Astrocyte of the hippocampus (primary cell): ENCODE measurements around the gene MMP25.
"Not testable (repeated sequence)": the region's sequence is repeated elsewhere in the genome, so short reads cannot be mapped to it uniquely, and the experiment has no call there.

Experiments
- DNase-seq: peaks from one replicate; pipeline ENCODE4 v3.0.0; 2011; ENCODE audit warnings: low read depth, low spot score

MMP25 gene

DNA sequence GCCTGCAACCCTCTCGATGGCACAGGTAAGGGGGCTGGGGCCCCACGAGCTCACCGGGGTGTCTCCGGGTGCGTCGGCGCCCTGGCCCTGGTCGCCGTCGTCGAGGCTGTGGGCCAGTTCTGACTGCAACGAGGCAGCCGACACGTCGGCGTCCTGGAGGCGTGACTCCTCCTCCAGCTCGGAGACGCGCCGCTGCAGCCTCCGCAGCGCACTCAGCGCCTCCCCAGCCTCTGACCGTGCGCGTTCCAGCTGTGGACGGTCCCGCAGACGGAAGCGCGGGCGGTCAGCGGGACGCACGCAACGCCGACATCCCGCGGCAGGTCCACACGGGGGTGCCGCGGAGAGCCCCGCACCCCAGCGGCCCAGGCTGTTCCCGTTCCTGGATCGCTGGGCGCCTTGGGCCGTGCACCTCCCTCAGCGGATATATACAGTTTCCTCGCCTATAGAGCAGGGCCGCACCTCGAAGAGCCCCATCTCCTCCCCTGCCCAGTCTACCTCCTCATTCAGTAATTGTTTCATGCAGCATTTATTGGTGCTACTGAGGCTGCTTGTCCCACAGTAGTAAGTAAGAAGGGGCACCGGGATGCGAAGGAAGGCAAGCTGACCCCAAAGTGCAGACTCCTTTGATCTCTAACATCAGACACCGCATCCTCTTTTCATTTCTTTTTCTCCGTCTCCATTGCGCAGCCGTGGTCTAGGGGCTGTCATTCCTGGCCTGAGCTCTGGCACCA is 16.7 kb upstream of the MMP25 start:
- peak; percentile 57 for DNase-seq

DNA sequence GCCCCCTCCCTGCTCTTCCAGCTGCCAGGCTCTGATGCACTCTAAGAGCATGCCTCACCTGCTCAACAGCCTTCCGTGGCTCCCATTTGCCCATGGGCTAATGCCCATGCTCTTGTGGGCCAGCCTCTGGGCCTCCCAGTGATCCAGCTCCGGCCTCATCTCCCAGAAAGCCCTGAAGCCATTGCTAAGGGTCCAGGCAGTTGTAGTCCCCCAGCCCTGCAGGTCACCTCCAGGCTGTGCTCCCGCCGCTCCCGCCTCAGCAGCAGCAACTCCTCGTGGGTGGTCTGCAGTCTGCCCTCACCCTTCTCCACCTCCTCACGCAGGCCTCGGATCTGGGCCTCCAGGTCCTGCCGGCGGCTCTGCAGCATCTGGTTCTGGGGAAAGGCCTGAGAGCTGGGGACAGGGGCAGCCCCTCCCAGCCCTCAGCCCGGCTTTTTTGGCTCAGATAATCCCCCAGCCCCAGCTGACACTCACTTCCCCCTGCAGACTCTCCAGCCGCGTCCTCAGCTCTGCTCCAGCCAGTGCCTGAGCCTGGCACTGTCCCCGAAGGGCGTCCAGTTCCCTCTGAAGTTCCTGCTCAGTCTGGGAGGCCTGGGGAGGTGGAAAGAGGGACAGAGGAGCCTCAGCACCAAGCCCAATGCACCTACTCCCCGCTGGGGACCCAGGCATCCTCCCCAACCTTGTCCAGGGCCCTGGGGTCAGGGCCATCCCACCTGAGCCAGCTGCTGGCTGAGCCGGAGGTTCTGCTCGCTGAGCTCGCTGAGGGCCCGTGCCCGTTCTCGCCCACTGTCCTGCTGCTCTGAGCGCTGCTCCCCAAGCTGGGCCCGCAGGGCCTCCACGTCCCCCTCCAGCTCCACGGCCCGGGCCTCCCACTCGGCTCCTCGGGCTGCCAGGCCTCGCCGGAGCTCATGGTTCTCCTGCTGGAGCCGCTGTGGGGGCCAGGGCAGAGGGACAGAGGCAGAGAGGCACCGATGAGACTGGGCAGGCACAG is 15.8 kb upstream of the MMP25 start:
- DNase-seq = no peak

DNA sequence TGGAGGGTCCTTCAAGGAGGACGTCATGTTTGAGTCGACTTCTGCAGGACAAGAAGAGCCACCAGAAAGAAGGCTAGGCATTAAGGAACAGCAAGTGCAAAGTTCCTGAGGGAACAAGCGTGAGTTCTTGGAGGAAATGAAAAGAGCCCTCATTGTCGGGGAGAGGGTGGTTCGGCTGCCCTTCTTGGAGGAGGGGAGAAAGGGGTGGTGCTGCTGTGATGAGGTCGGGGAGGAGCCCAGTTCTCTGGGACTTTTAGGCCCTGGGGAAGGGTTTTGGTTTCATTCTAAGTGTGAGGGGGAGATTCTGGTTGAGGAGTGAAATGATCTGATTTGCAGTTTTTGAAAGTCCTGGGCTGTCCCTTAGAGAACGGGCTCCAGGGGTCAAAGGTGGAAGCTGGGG is 13.7 kb upstream of the MMP25 start:
- no peak for DNase-seq

DNA sequence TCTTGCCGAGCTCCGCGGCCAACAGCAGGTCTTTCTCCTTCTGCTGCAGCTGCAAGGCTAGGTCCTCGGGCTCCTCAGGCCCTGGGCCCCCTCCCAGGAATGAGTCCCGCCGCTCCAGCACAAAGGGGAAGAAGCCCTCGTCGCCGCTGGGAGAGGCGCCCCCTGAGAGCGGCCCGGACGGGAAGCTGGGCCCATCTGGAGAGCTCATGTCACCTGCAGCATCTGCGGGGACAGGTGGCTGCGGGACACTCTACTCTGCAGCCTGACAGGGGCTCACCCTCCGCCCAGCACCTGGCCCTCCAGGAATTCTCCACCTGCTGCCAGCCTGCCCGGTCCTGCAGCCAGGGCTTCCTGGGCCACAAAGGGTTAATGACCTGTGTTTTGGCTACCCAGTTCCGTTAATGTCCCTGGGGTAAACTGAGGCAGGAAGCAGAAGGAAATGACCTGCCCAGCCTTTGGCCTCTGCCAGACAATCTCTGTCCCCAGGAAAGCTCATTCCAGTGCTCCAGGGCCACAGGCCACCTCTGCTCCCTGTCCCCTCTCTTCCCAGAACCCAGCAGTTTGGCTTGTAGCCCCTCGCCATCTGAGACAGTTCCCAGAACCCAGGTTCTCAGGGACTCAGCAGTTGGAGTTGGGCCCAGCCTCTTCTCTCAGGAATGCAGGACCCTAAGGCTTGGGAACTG is 10.9 kb upstream of the MMP25 start:
- no peak for DNase-seq

DNA sequence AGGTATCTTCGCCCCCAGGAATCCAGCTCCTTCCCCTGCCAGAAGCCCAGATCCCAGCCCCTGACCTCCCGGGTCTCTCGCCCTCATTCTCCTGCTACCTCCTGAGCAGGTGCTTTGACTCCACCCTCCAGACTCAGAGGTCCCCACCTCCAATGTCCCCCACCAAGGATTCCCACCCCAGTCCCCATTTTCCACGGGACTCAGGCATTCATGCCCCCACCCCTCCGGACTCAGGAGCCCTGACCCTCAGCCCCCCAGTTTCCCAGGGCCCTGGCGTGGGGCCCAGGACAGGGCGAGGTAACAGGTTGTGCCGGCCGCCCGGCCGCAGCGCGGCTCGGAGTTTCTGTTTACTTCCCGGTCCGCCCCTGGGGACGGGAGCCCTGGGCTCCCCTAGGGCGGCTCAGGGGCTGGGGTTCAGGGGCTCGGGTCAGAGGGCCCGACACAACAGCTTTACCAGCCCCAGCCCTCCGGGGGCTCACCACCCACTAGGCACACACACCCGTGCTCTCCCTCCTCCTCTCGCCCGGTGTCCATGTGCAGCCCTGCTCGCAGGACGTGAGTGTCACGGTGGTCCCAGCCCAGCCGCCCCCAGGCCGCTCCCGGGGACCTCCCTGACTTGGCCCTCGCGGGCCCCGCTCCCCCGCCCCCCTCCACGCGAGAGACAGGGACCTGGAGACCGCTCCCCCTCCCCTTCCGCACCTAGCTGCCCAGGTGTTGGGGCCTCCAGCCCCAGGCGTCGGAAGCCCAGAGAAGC is 10.2 kb upstream of the MMP25 start:
- no peak for DNase-seq

DNA sequence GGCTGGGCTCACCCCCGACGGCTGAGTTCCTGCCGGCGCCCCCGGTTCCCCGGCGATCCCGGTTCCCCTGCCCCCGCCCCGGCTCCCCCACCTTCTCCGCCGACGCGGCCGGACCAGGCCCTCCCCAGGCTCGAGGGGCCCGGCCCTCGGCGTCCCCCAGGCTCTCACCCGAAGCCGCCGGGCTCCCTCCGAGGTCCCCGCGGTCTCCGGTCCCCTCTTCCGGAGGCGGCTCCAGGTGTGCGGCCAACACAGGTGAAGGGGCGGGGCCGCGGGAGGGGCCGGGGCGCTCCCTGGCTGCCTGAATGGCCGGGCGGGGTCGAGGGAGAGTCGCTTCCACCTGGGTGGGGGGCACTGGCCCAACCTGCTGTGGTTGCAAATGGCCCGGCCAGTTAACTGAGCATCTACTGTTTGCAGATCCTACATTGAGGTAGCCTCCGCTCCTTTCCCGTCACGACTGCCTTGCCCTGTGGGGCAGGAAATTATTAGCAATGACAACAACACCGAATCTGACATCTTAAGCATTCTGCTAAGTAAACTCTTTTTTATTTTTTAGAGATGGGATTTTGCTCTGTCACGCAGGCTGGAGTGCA is 9.5 kb upstream of the MMP25 start, which contains the start of gene BICDL2:
TSS of gene BICDL2 (minus strand) at position 219 of the 590 bp plus-strand sequence. CDS start 1,448 bp downstream, outside the sequence.
- DNase-seq = no peak

DNA sequence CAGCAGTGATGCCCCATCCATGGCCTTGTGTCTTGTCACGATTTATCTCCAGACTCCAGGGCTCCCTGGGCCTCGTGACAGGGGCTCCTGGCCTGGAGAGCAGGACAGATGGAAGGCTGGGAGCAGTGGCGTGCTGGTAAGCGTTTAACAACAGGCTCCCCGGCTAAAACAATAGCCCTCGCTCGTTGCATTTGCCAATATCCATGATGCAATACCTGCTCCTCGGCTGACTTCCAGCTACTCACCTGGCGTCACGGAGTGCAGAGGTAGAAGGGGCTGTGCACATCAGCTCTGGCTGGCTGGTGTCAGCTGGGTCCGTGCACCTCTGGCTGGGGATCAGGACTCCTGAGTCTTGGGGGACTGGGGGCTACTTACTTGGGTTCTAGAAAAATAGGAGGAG is 8.1 kb upstream of the MMP25 start:
- DNase-seq = no peak

DNA sequence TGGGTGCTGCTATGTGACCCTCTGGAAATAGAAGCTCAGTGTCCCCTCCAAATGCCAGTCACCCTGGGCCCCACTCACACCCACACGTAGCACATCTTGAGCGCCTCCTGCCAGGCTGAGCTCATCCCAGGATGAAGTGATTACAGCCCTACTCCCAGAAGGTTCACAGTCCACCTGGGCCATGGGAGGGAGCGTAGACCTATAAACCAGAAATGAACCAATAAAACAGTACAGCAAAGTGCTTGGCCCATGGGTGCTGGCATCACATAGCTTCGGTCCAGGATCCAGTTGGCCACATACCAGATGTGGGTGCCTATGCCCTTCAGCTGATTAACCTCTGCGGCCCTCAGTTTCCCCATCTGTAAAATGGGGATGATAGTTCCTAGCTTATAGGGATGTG is 7.5 kb upstream of the MMP25 start:
- no peak for DNase-seq

DNA sequence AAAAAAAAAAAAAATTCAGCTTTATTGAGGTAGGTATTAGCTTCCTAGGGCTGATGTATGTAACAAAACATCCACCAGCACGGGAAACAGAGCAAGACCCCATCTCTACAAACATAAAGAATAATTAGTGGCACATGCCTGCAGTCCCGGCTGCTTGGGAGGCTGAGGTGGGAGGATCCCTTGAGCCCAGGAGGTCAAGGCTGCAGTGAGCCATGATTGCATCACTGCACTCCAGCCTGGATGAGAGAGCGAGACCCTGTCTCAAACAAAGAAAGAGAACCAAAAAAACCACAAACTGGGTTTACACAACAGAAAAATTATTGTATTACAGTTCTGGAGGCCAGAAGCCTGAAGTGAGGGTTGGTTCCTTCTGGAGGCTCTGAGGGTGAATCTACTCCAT is 4.0 kb upstream of the MMP25 start:
- no peak for DNase-seq

DNA sequence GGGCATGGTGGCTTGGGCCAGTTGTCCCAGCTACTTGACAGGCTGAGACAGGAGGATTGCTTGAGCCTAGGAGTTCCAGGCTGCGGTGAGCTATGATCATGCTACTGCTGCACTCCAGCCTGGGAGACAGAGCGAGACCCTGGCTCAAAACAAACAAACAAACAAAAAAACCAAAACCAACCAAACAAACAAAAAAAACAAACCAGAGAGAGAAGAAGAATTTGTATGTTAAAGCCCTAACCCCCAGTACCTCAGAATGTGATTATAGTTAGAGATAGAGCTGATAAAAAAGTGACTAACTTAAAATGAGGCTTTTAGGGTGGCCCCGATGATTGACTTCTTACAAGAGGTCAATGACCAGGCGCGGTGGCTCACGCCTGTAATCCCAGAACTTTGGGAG is 1.7 kb upstream of the MMP25 start:
- DNase-seq = no peak

DNA sequence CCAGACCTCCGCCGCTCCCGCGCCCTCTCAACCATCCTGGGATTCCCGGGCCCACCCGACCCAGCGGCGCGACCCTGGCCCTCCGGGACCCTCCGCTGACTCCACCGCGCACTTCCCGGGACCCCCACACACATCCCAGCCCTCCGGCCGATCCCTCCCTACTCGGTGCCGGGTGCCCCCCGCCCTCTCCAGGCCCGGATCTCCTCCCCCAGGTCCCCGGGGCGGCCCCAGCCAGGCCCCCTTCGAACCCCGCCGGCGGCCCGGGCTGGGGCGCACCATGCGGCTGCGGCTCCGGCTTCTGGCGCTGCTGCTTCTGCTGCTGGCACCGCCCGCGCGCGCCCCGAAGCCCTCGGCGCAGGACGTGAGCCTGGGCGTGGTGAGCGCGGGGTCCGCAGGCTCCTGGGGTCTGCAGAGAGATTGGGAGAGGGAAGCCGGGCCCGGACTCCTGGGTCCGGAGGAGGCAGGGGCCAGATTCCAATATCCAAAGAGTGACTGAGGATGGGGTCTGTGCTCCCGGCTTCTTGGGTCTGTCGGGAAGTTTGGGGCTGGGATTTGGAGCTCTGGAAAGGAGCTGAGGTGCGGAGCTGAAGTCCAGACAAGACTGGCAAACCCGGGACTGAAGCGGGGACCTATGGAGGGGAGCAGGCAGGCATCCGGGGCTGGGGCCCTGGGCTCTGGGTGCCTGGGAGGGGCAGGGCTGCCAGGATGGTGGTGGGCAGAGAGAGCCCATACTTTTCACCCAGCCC is 453 bp downstream of the MMP25 start:
- peak; percentile 11 for DNase-seq

DNA sequence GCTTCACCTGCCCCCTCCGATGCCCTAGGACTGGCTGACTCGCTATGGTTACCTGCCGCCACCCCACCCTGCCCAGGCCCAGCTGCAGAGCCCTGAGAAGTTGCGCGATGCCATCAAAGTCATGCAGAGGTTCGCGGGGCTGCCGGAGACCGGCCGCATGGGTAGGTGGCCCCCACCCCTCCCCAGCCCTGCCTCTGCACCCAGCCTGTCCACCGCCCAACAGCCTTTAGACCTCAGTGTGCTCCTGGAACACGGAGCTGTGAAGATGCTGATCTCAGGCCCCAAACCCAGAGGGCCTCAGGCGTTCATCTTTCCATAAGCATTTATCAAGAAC is 993 bp downstream of the MMP25 start:
- no peak for DNase-seq

DNA sequence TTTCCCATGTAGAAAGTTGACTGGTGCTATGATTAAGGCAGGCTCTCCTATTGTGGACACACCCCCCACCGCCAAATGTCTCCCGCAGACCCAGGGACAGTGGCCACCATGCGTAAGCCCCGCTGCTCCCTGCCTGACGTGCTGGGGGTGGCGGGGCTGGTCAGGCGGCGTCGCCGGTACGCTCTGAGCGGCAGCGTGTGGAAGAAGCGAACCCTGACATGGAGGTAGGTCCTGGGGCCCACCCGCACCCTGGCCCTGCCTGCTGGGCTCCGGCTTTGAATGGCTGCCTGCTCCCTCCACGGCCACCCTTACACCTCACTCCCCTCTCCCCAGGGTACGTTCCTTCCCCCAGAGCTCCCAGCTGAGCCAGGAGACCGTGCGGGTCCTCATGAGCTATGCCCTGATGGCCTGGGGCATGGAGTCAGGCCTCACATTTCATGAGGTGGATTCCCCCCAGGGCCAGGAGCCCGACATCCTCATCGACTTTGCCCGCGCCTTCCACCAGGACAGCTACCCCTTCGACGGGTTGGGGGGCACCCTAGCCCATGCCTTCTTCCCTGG is 3.6 kb downstream of the MMP25 start:
- DNase-seq = no peak

DNA sequence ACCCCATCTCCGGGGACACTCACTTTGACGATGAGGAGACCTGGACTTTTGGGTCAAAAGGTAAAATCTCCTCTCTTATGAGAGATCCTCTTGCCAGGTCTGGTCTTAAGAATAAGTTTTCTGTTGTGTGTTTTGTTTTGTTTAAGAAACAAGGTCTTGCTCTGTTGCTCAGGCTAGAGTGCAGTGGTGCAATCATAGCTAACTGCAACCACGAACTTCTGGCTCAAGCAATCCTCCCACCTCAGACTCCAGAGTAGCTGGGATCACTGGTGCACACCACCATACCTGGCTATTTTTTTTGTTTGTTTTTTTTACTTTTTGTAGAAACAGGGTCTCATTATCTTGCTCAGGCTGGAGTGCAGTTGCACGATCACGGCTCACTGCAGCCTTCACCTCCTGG is 4.1 kb downstream of the MMP25 start:
- DNase-seq = no peak

DNA sequence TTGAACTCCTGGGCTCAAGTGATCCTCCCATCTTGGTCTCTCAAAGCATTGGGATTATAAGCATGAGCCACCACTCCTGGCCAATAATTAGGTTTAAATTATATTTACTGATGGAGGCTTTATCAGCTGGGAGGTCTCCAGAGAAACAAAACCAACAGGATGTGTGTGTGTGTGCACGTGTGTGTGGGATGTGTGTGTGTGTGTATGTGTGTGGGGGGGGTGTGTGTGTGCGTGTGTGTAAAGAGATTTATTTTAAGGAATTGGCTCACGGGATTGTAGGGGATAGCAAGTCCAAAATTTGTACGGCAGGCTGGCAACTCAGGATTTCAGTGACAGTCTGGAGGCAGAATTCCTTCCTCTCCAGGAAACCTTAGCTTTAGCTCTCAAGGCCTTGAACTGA is 4.6 kb downstream of the MMP25 start:
- DNase-seq = no peak

DNA sequence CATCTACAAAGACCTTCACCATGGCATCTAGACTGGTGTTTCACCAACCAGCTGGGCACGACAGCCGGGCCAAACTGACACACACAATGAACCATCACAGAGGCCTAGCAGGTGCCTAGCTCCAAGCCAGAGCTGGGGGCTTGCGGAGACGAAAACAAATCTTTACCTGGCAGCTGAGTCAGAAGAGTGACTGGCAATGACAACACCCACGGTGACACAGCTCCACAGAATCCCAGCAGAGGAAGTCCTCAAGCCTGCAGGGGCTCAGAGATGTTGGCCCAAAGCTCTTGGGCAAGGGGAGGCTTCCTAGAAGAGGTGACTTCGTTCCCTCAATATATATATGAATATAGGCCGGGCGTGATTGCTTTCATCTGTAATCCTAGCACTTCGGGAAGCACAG is 5.1 kb downstream of the MMP25 start:
- no peak for DNase-seq

DNA sequence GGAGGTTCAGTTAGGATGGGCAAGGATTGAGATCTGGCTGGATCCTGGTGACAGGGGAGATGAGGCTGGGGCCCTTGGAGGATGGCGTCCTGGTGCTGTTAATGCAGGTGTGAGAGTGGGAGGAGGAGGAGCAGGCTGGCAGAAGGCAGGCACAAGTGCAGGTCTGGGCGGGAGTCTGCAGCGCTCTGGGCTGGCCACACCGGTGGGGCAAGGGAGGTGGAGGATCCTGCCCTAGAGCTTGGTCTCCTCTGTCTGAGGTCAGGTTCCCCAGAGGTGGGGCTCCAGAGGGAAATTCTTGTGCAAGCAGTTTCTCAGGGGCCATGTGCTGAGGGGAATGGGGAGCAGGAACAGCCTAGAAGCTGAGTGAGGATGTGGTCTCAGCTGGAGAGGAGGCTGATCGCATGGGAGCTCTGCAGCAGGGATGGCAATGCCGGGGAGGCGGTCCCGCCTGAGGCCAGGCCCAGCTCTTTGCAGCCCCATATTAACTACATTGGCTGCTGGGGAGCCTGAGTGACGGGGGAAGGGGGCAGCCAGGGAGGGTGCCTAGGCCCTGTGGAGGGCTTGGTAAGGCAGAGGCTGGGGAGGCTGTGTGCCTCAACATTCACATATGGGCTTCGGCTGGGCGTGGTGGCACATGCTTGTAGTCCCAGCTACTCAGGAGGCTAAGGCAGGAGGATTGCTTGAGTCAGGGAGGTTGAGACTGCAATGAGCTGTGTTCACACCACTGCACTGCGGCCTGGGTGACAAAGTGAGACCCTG is 6.4 kb downstream of the MMP25 start:
- not testable (repeated sequence) for DNase-seq

DNA sequence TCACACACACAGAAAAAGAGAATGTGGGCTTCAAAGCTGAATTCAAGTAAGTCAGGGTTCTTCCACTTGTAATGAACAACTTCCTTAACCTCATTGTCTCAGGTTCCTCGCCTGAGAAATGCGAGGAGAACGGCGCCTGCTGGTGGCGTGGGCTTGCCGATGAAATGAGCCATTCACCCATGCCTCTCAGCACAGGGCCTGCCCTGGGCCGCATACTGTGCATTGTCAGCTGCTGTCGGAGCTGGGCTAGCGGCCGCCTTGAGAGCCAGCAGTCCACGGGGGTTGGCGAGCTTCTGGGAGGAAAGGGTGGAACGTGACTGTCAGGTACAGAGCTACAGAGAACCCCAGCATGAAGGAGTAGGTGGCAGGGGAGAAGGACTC is 7.0 kb downstream of the MMP25 start:
- not testable (repeated sequence) for DNase-seq

DNA sequence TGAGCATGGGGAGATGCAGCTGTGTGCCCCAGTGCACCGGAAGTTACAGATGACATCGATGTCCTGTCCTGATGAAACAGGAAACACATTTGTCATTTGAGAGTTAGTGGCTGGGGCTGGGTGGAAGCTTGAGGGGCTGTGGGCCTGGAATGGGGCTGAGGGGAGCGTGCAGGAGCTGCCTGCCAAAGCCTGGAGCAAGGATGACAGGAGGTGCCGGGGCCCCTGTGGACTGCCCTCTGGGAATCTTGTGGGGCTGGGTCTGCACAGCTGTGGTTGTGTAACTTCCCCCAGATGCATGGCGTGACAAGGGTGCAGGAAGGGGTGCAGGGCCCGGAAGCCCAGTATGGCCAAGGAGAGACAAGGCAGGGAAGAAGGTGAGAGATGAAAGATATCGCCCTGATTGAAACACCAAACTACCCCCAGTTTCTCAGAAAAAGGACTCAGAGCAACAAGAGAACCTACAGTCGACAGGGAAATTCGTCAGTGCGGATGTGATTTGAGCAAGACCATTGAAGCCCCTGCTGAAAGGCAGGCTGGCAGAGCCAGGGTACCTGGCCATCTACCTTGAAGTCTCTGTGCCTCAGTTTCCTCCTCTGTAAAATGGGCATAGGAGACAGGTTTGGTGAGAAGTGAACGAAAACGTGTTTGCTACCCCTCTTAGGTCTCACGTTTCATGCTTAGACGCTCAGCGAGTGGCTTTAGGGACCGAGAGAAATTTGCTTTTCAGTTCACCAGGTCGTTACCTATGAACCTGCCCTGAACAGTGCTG is 8.8 kb downstream of the MMP25 start:
- no peak for DNase-seq
